DOHH2 (cell line): ENCODE measurements around the gene FLYWCH1.

Experiments
- EZH2phosphoT487 ChIP-seq: fragments of 200-600 bp; sonication (generic); IDR thresholded peaks from 2 replicates; pipeline ENCODE4 v1.6.1; 2017; ENCODE audit warnings: borderline replicate concordance, mild to moderate bottlenecking, antibody characterized with exemption, low read length, moderate library complexity, mixed read lengths
- TF ChIP-seq, protein P1 (sequence below): fragments of 200-600 bp; sonication (generic); IDR thresholded peaks from one replicate; pipeline ENCODE4 v1.5.1; 2014; ENCODE audit warnings: antibody characterized with exemption, mild to moderate bottlenecking, low read depth, low read length; ENCODE audit not compliant: poor library complexity, severe bottlenecking

DNA sequence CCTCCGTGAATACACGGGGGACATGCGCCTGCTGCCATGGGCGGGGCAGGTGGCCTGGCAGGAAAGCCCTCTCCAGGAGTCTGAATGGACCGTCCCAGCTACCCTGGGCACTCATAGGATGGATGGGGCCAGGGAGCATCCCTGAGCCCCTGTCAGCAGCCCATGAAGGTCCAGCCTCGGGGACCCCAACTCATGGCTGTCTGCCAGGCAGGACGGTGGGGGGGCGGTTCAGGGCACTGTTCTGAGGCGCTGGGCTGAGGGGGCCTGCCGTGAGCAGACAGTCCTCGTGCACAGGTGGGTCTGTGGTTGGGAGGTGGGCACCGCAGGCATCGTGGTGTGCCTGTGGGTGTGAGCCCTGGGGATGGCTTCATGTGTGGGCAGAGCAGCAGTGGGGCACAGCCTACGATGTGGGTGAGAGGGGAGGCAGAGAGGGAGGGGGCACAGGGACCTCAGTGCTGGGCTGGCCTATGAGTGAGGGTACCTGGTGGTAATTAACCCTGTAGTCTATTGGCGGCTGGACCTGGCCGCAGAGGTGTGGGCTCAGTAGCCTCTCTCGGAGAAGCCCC lies 75.0 kb downstream of the FLYWCH1 start:
- TF ChIP-seq, protein P1, sequence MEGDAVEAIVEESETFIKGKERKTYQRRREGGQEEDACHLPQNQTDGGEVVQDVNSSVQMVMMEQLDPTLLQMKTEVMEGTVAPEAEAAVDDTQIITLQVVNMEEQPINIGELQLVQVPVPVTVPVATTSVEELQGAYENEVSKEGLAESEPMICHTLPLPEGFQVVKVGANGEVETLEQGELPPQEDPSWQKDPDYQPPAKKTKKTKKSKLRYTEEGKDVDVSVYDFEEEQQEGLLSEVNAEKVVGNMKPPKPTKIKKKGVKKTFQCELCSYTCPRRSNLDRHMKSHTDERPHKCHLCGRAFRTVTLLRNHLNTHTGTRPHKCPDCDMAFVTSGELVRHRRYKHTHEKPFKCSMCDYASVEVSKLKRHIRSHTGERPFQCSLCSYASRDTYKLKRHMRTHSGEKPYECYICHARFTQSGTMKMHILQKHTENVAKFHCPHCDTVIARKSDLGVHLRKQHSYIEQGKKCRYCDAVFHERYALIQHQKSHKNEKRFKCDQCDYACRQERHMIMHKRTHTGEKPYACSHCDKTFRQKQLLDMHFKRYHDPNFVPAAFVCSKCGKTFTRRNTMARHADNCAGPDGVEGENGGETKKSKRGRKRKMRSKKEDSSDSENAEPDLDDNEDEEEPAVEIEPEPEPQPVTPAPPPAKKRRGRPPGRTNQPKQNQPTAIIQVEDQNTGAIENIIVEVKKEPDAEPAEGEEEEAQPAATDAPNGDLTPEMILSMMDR = no peak
- no peak for TF ChIP-seq EZH2phosphoT487
